ENCODE data around the gene DDR2.
A peak's percentile ranks its signal among the peaks of the same experiment; 100 is the strongest.
"Not testable (repeated sequence)": the region's sequence is repeated elsewhere in the genome, so short reads cannot be mapped to it uniquely, and the experiment has no call there.

Gene DDR2

GRCh38 chr1:162790303-162790984 lies 158.2 kb downstream of the DDR2 start, which contains the start of gene HSD17B7:
Gene HSD17B7, plus strand, starts transcription at chr1:162790702. Its CDS starts 99 bp downstream, at chr1:162790801.
- peak; percentile 94 for DNase-seq

- DNase-seq = peak; percentile 22
Observed at GRCh38 chr1:162790985-162791357, 158.7 kb downstream of the DDR2 start.

- not testable (repeated sequence) for DNase-seq
Observed at GRCh38 chr1:162794284-162794683, 162.0 kb downstream of the DDR2 start.

GRCh38 chr1:162796617-162797279 lies 164.5 kb downstream of the DDR2 start:
- not testable (repeated sequence) for DNase-seq

GRCh38 chr1:162799995-162800830 lies 167.9 kb downstream of the DDR2 start:
- DNase-seq = peak; percentile 45

- not testable (repeated sequence) for DNase-seq
Observed at GRCh38 chr1:162807503-162807902, 175.2 kb downstream of the DDR2 start.

GRCh38 chr1:162812357-162812756 lies 180.1 kb downstream of the DDR2 start:
- DNase-seq = not testable (repeated sequence)

- not testable (repeated sequence) for DNase-seq
Observed at GRCh38 chr1:162818136-162818535, 185.9 kb downstream of the DDR2 start.

- not testable (repeated sequence) for DNase-seq
Observed at GRCh38 chr1:162818666-162819065, 186.4 kb downstream of the DDR2 start.

- peak; percentile 54 for DNase-seq
Observed at GRCh38 chr1:162822391-162823200, 190.3 kb downstream of the DDR2 start.

GRCh38 chr1:162823231-162823630 lies 191.0 kb downstream of the DDR2 start:
- DNase-seq = no peak

GRCh38 chr1:162823771-162824525 lies 191.7 kb downstream of the DDR2 start:
- DNase-seq = no peak

- no peak for DNase-seq
Observed at GRCh38 chr1:162829268-162829667, 197.0 kb downstream of the DDR2 start.

GRCh38 chr1:162832470-162832869 lies 200.2 kb downstream of the DDR2 start:
- no peak for DNase-seq

- DNase-seq = no peak
Observed at GRCh38 chr1:162835157-162835899, 203.1 kb downstream of the DDR2 start.
